AG10803 (cell line): ENCODE data around the gene AP1B1.
A peak's percentile ranks its signal among the peaks of the same experiment; 100 is the strongest.
"Not testable (repeated sequence)": the region's sequence is repeated elsewhere in the genome, so short reads cannot be mapped to it uniquely, and the experiment has no call there.

Experiments
- DNase-seq: peaks from one replicate; pipeline ENCODE4 v3.0.0; 2010; ENCODE audit warnings: low read depth
- H3K4me3 ChIP-seq: 2 replicates; pipeline ENCODE4 v1.5.1; 2011; ENCODE audit warnings: mild to moderate bottlenecking, low read length, control low read depth
- CTCF ChIP-seq: conservative IDR thresholded peaks from 2 replicates; pipeline ENCODE4 v1.5.1; 2011; ENCODE audit warnings: mild to moderate bottlenecking, low read length, control low read depth, inconsistent platforms

Gene AP1B1

DNA sequence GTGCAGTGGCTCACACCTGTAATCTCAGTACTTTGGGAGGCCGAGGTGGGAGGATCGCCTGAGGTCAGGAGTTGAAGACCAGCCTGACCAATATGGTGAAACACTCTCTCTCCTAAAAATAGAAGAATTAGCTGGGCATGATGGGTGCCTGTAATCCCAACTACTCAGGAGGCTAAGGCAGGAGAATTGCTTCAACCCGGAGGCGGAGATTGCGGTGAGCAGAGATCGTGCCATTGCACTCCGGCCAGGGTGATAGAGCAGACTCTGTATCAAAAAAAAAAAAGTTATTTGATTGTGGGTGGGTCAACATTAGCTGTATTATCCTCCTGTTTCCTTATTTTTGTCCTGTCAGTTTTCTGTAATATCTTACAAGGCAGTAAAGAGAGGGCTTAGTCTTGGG lies 38.1 kb upstream of the AP1B1 start:
- no peak for TF ChIP-seq CTCF
- H3K4me3 ChIP-seq: no peak overlapping the region
- no peak for DNase-seq

- not testable (repeated sequence) for DNase-seq, H3K4me3 ChIP-seq
These were observed 30.3 kb upstream of the AP1B1 start for GRCh38 chr22:29418704-29419103.

DNA sequence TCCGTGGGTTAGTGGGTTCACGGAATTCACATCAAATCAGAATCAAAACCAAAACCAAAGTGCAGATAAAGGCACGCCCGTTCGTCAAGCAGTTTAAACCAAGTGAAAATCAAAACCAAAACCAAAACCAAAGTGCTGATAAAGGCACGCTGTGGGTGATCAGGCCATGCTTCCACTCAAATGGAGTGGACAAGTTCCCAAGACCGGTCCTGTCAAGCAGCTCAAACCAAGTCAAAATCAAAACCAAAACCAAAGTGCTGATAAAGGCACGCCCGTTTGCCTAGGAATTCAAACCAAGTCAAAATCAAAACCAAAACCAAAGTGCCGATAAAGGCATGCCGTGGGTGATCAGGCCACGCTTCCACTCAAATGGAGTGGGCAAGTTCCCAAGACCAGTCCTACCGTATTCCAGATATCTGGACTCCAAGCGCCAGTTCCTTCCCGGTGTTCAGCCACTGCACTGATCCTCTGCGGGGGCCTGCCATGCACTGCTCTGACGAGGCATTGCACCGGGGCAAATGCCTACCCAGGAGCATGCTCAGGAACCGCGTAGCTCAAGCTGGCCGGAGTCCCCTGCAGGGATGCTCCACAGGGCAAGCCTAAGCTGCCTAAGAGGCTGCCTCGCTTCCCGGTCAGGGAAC lies 26.7 kb upstream of the AP1B1 start:
- DNase-seq: peak; percentile 27

GRCh38 chr22:29412772-29413171 lies 24.4 kb upstream of the AP1B1 start:
- not testable (repeated sequence) for DNase-seq, H3K4me3 ChIP-seq
- TF ChIP-seq CTCF: peak; percentile 25

More for the DNA sequence above, 26.7 kb upstream of the AP1B1 start:
- H3K4me3 ChIP-seq: peak overlapping the region; percentile 54

GRCh38 chr22:29411569-29412211 lies 23.3 kb upstream of the AP1B1 start:
- not testable (repeated sequence) for DNase-seq, H3K4me3 ChIP-seq

GRCh38 chr22:29408940-29409339 lies 20.6 kb upstream of the AP1B1 start:
- no peak for DNase-seq
- no peak for TF ChIP-seq CTCF

DNA sequence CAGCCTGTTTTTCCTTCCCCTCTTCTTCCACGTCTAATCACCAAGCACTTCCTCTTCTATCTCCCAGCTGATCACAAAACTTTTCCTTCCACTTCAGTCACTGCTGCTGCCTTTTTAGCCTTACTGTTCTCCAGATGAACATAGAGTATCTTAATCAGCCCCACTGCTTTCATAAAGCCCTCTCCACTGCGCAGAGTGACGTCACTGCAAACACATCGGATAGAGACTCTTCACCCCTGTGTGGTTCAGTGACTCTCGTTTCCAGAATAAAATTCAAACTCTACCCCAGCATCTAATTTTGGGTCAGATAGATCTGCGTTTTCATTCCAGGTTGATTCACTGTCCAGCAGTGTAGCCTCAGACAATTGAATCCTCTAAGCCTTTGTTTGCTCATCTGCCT lies 13.2 kb upstream of the AP1B1 start:
- not testable (repeated sequence) for DNase-seq

More at GRCh38 chr22:29408940-29409339, 20.6 kb upstream of the AP1B1 start:
- H3K4me3 ChIP-seq: no peak overlapping the region

DNA sequence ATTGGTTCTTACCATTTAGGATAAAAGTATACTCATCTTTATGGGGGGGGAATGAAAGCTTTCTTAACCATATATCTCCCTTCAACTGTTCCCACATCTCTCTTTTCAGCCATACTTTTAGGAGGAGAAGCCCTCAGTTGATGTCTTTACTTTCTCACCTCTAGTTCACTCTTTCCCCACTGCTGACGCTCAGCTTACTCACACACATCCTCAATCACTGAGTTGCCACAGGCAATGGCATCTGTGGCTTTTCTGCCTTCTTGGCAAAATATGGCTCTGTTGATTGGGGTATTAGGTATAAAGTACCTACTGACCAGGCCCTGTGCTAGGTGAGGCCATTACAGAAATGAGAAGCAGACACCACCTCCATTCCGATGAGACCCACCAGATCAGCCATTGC lies 12.2 kb upstream of the AP1B1 start:
- no peak for TF ChIP-seq CTCF
- DNase-seq: no peak
- H3K4me3 ChIP-seq: no peak overlapping the region

More for the DNA sequence above, 13.2 kb upstream of the AP1B1 start:
- not testable (repeated sequence) for H3K4me3 ChIP-seq

GRCh38 chr22:29397791-29398190 lies 9.4 kb upstream of the AP1B1 start:
- DNase-seq: no peak
- no peak overlapping the region for H3K4me3 ChIP-seq
- TF ChIP-seq CTCF: no peak
